ENCODE data around the gene IGDCC3.

IGDCC3 gene

GRCh38 chr15:65323071-65323511, 54.7 kb downstream of the IGDCC3 start:
- ATAC-seq (no peak), DNase-seq (no peak)
- no peaks in the 10 kb centered on the region for H3K4me1 Mint-ChIP-seq
- H3K9me3 Mint-ChIP-seq, result no peaks in the 10 kb centered on the region
- H3K27ac Mint-ChIP-seq, result no peak overlapping the region
- H3K4me3 Mint-ChIP-seq, result no peak overlapping the region
- peaks cover 46% of the 10 kb centered on the region for H3K27me3 Mint-ChIP-seq

- peak; percentile 99 for ATAC-seq
- Mint-ChIP-seq H3K4me3 (no peak overlapping the region), H3K9me3 (no peaks in the 10 kb centered on the region), H3K27ac (no peak overlapping the region), H3K27me3 (peaks cover 22% of the 10 kb centered on the region), H3K4me1 (no peaks in the 10 kb centered on the region)
- peak; percentile 79 to 82 for DNase-seq
Observed at GRCh38 chr15:65318870-65319356, 58.9 kb downstream of the IGDCC3 start.

- no peak for ATAC-seq
- no peaks in the 10 kb centered on the region for H3K27me3 Mint-ChIP-seq
- no peak for DNase-seq
- no peaks in the 10 kb centered on the region for H3K4me1 Mint-ChIP-seq
- peak overlapping the region in 1 of 2 donors; percentile 71 for H3K27ac Mint-ChIP-seq
- no peak overlapping the region for H3K4me3 Mint-ChIP-seq
- no peaks in the 10 kb centered on the region for H3K9me3 Mint-ChIP-seq
Observed at GRCh38 chr15:65312400-65312916, 65.3 kb downstream of the IGDCC3 start.

GRCh38 chr15:65311760-65312159, 66.0 kb downstream of the IGDCC3 start:
- H3K4me3 Mint-ChIP-seq, result no peak overlapping the region
- no peaks in the 10 kb centered on the region for H3K9me3 Mint-ChIP-seq
- no peaks in the 10 kb centered on the region for H3K27me3 Mint-ChIP-seq
- H3K27ac Mint-ChIP-seq, result no peak overlapping the region
- DNase-seq (no peak), ATAC-seq (no peak)
- H3K4me1 Mint-ChIP-seq, result no peaks in the 10 kb centered on the region

- peaks cover 8% of the 10 kb centered on the region for H3K4me1 Mint-ChIP-seq
- ATAC-seq (no peak), DNase-seq (no peak)
- H3K27ac Mint-ChIP-seq, result no peak overlapping the region
- H3K27me3 Mint-ChIP-seq, result no peaks in the 10 kb centered on the region
- no peak overlapping the region for H3K4me3 Mint-ChIP-seq
- no peaks in the 10 kb centered on the region for H3K9me3 Mint-ChIP-seq
Observed at GRCh38 chr15:65310431-65311137, 67.2 kb downstream of the IGDCC3 start.

GRCh38 chr15:65309882-65310418, 67.9 kb downstream of the IGDCC3 start:
- H3K4me3 Mint-ChIP-seq, result no peak overlapping the region
- H3K27ac Mint-ChIP-seq, result no peak overlapping the region
- H3K27me3 Mint-ChIP-seq, result no peaks in the 10 kb centered on the region
- H3K9me3 Mint-ChIP-seq, result no peaks in the 10 kb centered on the region
- ATAC-seq, result no peak
- no peak for DNase-seq
- peaks cover 14% of the 10 kb centered on the region for H3K4me1 Mint-ChIP-seq

- ATAC-seq, result no peak
- no peaks in the 10 kb centered on the region for H3K9me3 Mint-ChIP-seq
- no peak for DNase-seq
Observed at GRCh38 chr15:65307978-65308377, 69.8 kb downstream of the IGDCC3 start.

GRCh38 chr15:65306551-65306950, 71.3 kb downstream of the IGDCC3 start:
- Mint-ChIP-seq H3K27ac (no peak overlapping the region), H3K4me1 (peaks cover 31% of the 10 kb centered on the region), H3K27me3 (no peaks in the 10 kb centered on the region), H3K9me3 (no peaks in the 10 kb centered on the region), H3K4me3 (no peak overlapping the region)
- DNase-seq (no peak), ATAC-seq (no peak)

More at GRCh38 chr15:65307978-65308377, 69.8 kb downstream of the IGDCC3 start:
- Mint-ChIP-seq H3K27ac (no peak overlapping the region), H3K4me3 (no peak overlapping the region), H3K27me3 (no peaks in the 10 kb centered on the region), H3K4me1 (peaks cover 31% of the 10 kb centered on the region)

- H3K4me1 Mint-ChIP-seq, result peaks cover 31% of the 10 kb centered on the region
- H3K9me3 Mint-ChIP-seq, result no peaks in the 10 kb centered on the region
- no peaks in the 10 kb centered on the region for H3K27me3 Mint-ChIP-seq
- peak overlapping the region in 1 of 2 donors; percentile 100 for H3K27ac Mint-ChIP-seq
- no peak for ATAC-seq
- no peak for DNase-seq
- peak overlapping the region in 1 of 2 donors; percentile 47 for H3K4me3 Mint-ChIP-seq
Observed at GRCh38 chr15:65305776-65306175, 72.0 kb downstream of the IGDCC3 start.

- peaks cover 33% of the 10 kb centered on the region for H3K4me1 Mint-ChIP-seq
- ATAC-seq, result peak; percentile 64
- H3K4me3 Mint-ChIP-seq, result peak overlapping the region; percentile 95 to 96
- no peak for DNase-seq
- no peaks in the 10 kb centered on the region for H3K9me3 Mint-ChIP-seq
- H3K27me3 Mint-ChIP-seq, result no peaks in the 10 kb centered on the region
- peak overlapping the region; percentile 100 for H3K27ac Mint-ChIP-seq
Observed at GRCh38 chr15:65305150-65305758, 72.5 kb downstream of the IGDCC3 start.

- ATAC-seq (peak; percentile 82), DNase-seq (peak; percentile 89 to 92)
- Mint-ChIP-seq H3K27me3 (no peaks in the 10 kb centered on the region), H3K9me3 (no peaks in the 10 kb centered on the region), H3K4me1 (peaks cover 38% of the 10 kb centered on the region), H3K4me3 (peak within 1 kb of the TSS; percentile 95 to 96), H3K27ac (peak within 1 kb of the TSS; percentile 100)
Observed at GRCh38 chr15:65304381-65305149, 73.2 kb downstream of the IGDCC3 start, which contains the start of gene RNU5B-1. Gene RNU5B-1, plus strand, starts transcription at chr15:65304677.

- peak overlapping the region; percentile 95 to 96 for H3K4me3 Mint-ChIP-seq
- peak overlapping the region; percentile 100 for H3K27ac Mint-ChIP-seq
- ATAC-seq, result no peak
- H3K27me3 Mint-ChIP-seq, result no peaks in the 10 kb centered on the region
- DNase-seq, result no peak
- H3K4me1 Mint-ChIP-seq, result peaks cover 41% of the 10 kb centered on the region
- H3K9me3 Mint-ChIP-seq, result no peaks in the 10 kb centered on the region
Observed at GRCh38 chr15:65303687-65304380, 74.0 kb downstream of the IGDCC3 start.

- Mint-ChIP-seq H3K4me3 (no peak overlapping the region), H3K4me1 (peaks cover 58% of the 10 kb centered on the region), H3K27me3 (no peaks in the 10 kb centered on the region), H3K27ac (no peak overlapping the region), H3K9me3 (no peaks in the 10 kb centered on the region)
- ATAC-seq, result no peak
- no peak for DNase-seq
Observed at GRCh38 chr15:65302061-65302460, 75.7 kb downstream of the IGDCC3 start.

- no peak overlapping the region for H3K27ac Mint-ChIP-seq
- H3K4me3 Mint-ChIP-seq, result no peak overlapping the region
- ATAC-seq (no peak), DNase-seq (no peak)
- no peaks in the 10 kb centered on the region for H3K27me3 Mint-ChIP-seq
- H3K4me1 Mint-ChIP-seq, result peaks cover 59% of the 10 kb centered on the region
- H3K9me3 Mint-ChIP-seq, result no peaks in the 10 kb centered on the region
Observed at GRCh38 chr15:65300924-65301441, 76.8 kb downstream of the IGDCC3 start.

- Mint-ChIP-seq H3K27ac (no peak overlapping the region), H3K9me3 (no peaks in the 10 kb centered on the region), H3K4me1 (peaks cover 45% of the 10 kb centered on the region), H3K4me3 (peak overlapping the region; percentile 63 to 77), H3K27me3 (no peaks in the 10 kb centered on the region)
- no peak for ATAC-seq
- DNase-seq, result no peak
Observed at GRCh38 chr15:65298731-65299130, 79.1 kb downstream of the IGDCC3 start.
